ENCODE data around the gene SCRG1. TPM values are rescaled to one million over a fixed set of nuclear protein-coding genes. Genes with fewer than 3 reads are reported as not detected.

The SCRG1 gene
- total and polyA plus RNA-seq, 2 donors (not counting 3 experiments of a cell fraction or from before 2014, with no cell fraction given), result not detected

GRCh38 chr4:173334891-173335752 is 63.8 kb downstream of the SCRG1 start:
- BruUV-seq (replicated peaks), result TSS peak; percentile 65
- FAIRE-seq, result peak; percentile 4

More at GRCh38 chr4:173334891-173335752, 63.8 kb downstream of the SCRG1 start:
- Histone ChIP-seq H3K9me1 (replicated peaks; ENCODE audit: control insufficient read depth, extremely low read depth, insufficient read depth, low read length) (no peaks in the 10 kb centered on the region), H4K20me1 (replicated peaks; ENCODE audit: control insufficient read depth, extremely low read depth, insufficient read depth, low read length) (peaks cover 3% of the 10 kb centered on the region), H3K27ac (ENCODE audit: insufficient read depth, low read depth, low read length) (peak overlapping the region; percentile 82), H3K79me2 (ENCODE audit: control insufficient read depth, insufficient read depth, low read length) (peaks cover 35% of the 10 kb centered on the region), H3K4me3 (replicated peaks in 1 of 3; ENCODE audit: insufficient read depth in 1 of 3, low read depth in 1 of 3, low read length in 3 of 3) (peak overlapping the region; percentile 58 to 92 (median 76)), H3K4me1 (ENCODE audit: control insufficient read depth, extremely low read depth, insufficient read depth, low read length) (peaks cover 24% of the 10 kb centered on the region), H3K36me3 (ENCODE audit: control insufficient read depth in 2 of 2, extremely low read depth in 1 of 2, insufficient read depth in 2 of 2, low read length in 2 of 2) (peaks cover 0 to 15% of the 10 kb centered on the region in 2 experiments), H3K9ac (replicated peaks; ENCODE audit: extremely low read depth, insufficient read depth, low read length) (peak overlapping the region; percentile 86), H3K4me2 (ENCODE audit: insufficient read depth, low read length) (peak overlapping the region; percentile 98), H3K9me3 (replicated peaks; ENCODE audit: control insufficient read depth, insufficient read depth, low read length) (no peaks in the 10 kb centered on the region), H2AFZ (ENCODE audit: low read depth, low read length) (peak overlapping the region; percentile 98), H3K27me3 (ENCODE audit: control insufficient read depth in 2 of 2, insufficient read depth in 2 of 2, low read length in 2 of 2) (no peaks in the 10 kb centered on the region)
- DNase-seq (ENCODE audit: low read depth, low spot score), result peak; percentile 72
- TF ChIP-seq POLR2A (IDR thresholded peaks at IDR 0.05; ENCODE audit: low read depth, low read length) (peak; percentile 89), GATA2 (IDR thresholded peaks at IDR 0.05; ENCODE audit: insufficient read depth, insufficient read length, low read depth, low read length) (no peak), POLR2AphosphoS5 (IDR thresholded peaks at IDR 0.05; ENCODE audit: insufficient read depth, low read depth, low read length) (peak; percentile 88), CTCF (IDR thresholded peaks at IDR 0.05; ENCODE audit: extremely low read depth in 1 of 2, insufficient read depth in 1 of 2, low read depth in 1 of 2, low read length in 2 of 2) (no peak), MYC (IDR thresholded peaks at IDR 0.05; ENCODE audit: low read depth, low read length) (no peak), FOS (IDR thresholded peaks at IDR 0.05; ENCODE audit: borderline replicate concordance, insufficient read depth, low read length) (no peak)
- TF ChIP-seq, protein P1, sequence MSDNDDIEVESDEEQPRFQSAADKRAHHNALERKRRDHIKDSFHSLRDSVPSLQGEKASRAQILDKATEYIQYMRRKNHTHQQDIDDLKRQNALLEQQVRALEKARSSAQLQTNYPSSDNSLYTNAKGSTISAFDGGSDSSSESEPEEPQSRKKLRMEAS (IDR thresholded peaks at IDR 0.05; ENCODE audit: insufficient read depth, insufficient read length), result no peak
- dilution Hi-C loops (cut with MboI; ENCODE audit: extremely low pct_ligation_motif_present, low sequenced_read_pairs) (no loop called here), intact Hi-C loops (cut with micrococcal nuclease) (loop anchor here (1.0 to 10.0 kb wide), 8 partner anchors 17 to 980 kb away; partner anchors contain the start of gene SAP30)
- ChIA-PET POLR2A (interaction anchor here (0.5 to 3.5 kb wide), 13 partner anchors 9 to 153 kb away, joined by 3 to 127 read pairs (median 3); partner anchors contain the start of gene SAP30), CTCF (interaction anchor here (0.8 to 8.2 kb wide), 9 partner anchors 17 to 322 kb away, joined by 3 to 70 read pairs (median 6); partner anchors contain the start of gene SAP30)

Small RNAs within 50 kb of the gene (small RNA-seq; reads per million reads assigned to genes)
- gene RNU6-1096P (ENCODE audit: insufficient read depth, insufficient read length, low read depth, low replicate concordance), result not detected

Other genes starting within 250 kb of the SCRG1 start
- gene GALNT7, start 230.3 kb downstream of the SCRG1 start, total RNA-seq, result 54.6 and 63.3 TPM in 2 replicates
- gene GALNT7, start 230.3 kb downstream of the SCRG1 start, polyA plus RNA-seq, result 14.2 and 19.6 TPM in 2 replicates
- gene HMGB2, start 64.8 kb downstream of the SCRG1 start, total RNA-seq, result 217 and 233 TPM in 2 replicates
- gene HMGB2, start 64.8 kb downstream of the SCRG1 start, polyA plus RNA-seq, result 25.5 and 45.9 TPM in 2 replicates
- gene SAP30, start 28.2 kb downstream of the SCRG1 start, total RNA-seq, result 23.8 and 27.1 TPM in 2 replicates
- 7.5 and 9.9 TPM in 2 replicates for gene SAP30, start 28.2 kb downstream of the SCRG1 start, polyA plus RNA-seq
- not detected in 2 replicates for gene HAND2, start 131.1 kb upstream of the SCRG1 start, total RNA-seq
- not detected in 2 replicates for gene HAND2, start 131.1 kb upstream of the SCRG1 start, polyA plus RNA-seq

All from endothelial cell of umbilical vein (primary cell).